PC-3 (cell line): Measurements from ENCODE around the gene DIO1.

Source experiments
- EZH2 ChIP-seq: fragments of 300-600 bp; sonication (generic); IDR thresholded peaks from one replicate; pipeline ENCODE4 v1.6.1; 2017; ENCODE audit warnings: antibody characterized with exemption, mild to moderate bottlenecking, low read length; ENCODE audit not compliant: unreplicated experiment
- EZH2phosphoT487 ChIP-seq: fragments of 300-600 bp; sonication (generic); IDR thresholded peaks from 2 replicates; pipeline ENCODE4 v1.6.1; 2018; ENCODE audit warnings: mild to moderate bottlenecking, antibody characterized with exemption, low read length, borderline replicate concordance
- TF ChIP-seq, protein P1 (sequence below): fragments of 300-600 bp; sonication (generic); conservative IDR thresholded peaks from 2 replicates; pipeline ENCODE4 v1.5.1; 2017; ENCODE audit warnings: antibody characterized with exemption, low read depth, mild to moderate bottlenecking, low read length

DNA sequence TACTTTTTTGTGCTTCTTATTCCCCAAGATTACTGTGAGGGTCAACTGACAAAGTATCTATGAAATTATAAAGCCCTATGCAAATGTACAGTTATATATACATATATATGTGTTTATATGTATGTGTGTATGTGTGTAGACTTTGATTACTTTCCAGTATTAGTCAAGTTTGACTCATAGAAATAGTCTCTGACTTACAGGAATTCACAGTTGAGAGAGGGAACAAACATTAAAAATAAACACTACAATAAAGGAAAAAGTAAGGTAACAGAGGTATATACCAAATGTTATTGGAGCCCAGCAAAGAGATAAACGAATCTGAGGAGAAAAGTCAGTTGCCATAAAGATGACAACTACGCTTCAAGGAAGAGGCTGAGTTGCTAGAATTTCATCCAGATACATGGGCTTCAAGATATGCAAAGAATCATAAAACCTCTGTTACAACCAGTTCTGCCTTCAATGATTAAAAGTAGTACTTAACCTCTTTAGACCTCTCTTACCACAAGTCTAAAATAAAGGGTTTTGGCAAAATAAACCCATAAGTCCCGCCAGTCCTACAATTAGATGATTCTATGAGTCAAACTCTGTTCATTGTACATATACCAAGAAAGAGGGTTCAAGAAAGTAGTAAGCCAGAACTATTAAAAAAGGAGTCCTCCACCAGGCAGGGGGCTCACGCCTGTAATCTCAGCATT lies 44.3 kb downstream of the DIO1 start:
- TF ChIP-seq, protein P1, sequence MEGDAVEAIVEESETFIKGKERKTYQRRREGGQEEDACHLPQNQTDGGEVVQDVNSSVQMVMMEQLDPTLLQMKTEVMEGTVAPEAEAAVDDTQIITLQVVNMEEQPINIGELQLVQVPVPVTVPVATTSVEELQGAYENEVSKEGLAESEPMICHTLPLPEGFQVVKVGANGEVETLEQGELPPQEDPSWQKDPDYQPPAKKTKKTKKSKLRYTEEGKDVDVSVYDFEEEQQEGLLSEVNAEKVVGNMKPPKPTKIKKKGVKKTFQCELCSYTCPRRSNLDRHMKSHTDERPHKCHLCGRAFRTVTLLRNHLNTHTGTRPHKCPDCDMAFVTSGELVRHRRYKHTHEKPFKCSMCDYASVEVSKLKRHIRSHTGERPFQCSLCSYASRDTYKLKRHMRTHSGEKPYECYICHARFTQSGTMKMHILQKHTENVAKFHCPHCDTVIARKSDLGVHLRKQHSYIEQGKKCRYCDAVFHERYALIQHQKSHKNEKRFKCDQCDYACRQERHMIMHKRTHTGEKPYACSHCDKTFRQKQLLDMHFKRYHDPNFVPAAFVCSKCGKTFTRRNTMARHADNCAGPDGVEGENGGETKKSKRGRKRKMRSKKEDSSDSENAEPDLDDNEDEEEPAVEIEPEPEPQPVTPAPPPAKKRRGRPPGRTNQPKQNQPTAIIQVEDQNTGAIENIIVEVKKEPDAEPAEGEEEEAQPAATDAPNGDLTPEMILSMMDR: no peak
- TF ChIP-seq EZH2 (no peak), EZH2phosphoT487 (no peak)
